ENCODE results near the gene FZR1. TPM values are rescaled to one million over a fixed set of nuclear protein-coding genes. Genes with fewer than 3 reads are reported as not detected.

FZR1 gene
- total and polyA plus RNA-seq, 2 of the 13 experiments (the other 11 are each of a cell fraction or from before 2014, with no cell fraction given): 29.0 to 30.8 TPM

- POLR2A ChIA-PET: no interaction called here
- WGBS (ENCODE audit: low lambda C conversion rate): 93% methylated on average over 23 of the region's 25 CpGs
- FAIRE-seq (no peak), DNase-seq (ENCODE audit: low spot score) (no peak), ATAC-seq (peak; percentile 7)
- no peaks in the 10 kb centered on the region for H3K79me2 ChIP-seq (ENCODE audit: insufficient read depth, low read length)
- H3K4me2 ChIP-seq (ENCODE audit: low read depth, low read length): no peak overlapping the region
- no peaks in the 10 kb centered on the region for H3K27me3 ChIP-seq (ENCODE audit: control insufficient read depth in 1 of 2, insufficient read depth in 2 of 2, low read length in 2 of 2)
- H3K9ac ChIP-seq (ENCODE audit: insufficient read depth, low read depth, low read length): no peak overlapping the region
- peaks cover 4 to 14% of the 10 kb centered on the region in 2 experiments; a peak in 4 of 5 replicates for H3K36me3 ChIP-seq (replicated peaks in 1 of 2; ENCODE audit: control insufficient read depth in 1 of 2, insufficient read depth in 2 of 2, low read length in 2 of 2)
- H3K27ac ChIP-seq (ENCODE audit: extremely low read length, insufficient read depth, low read length): no peak overlapping the region
- H2AFZ ChIP-seq (ENCODE audit: low read length): no peak overlapping the region
- BruUV-seq (replicated peaks): no TSS peak
- CTCF ChIA-PET (ENCODE audit: low intra/inter-chr PET ratio, low total read pairs): no interaction called here
- in situ Hi-C loops (cut with HindIII; ENCODE audit: extremely low pct_ligation_motif_present, low pct_unique_long_range_greater_than_20kb) (no loop called here), intact Hi-C loops (cut with micrococcal nuclease; ENCODE audit: unreplicated experiment) (no loop called here)
- H3K9me3 ChIP-seq (ENCODE audit: low read length): no peaks in the 10 kb centered on the region
- no peaks in the 10 kb centered on the region for H3K4me1 ChIP-seq (ENCODE audit: insufficient read depth, low read length)
- H4K20me1 ChIP-seq (ENCODE audit: insufficient read depth, low read length): no peaks in the 10 kb centered on the region; the same call in 1 of the 2 replicates
- 0 out of 2 replicates have a peak, but pooled peaks have one; percentile 1 for TF ChIP-seq RAD21 (CRISPR knock-in tag; IDR thresholded peaks at IDR 0.05)
- TF ChIP-seq POLR2A (IDR thresholded peaks at IDR 0.05; ENCODE audit: insufficient read depth in 1 of 2, low read depth in 2 of 2, low read length in 2 of 2): peak in 1 of 2 experiments; percentile 13; a peak in 1 of 4 replicates
- TF ChIP-seq RERE (CRISPR knock-in tag; IDR thresholded peaks at IDR 0.05; ENCODE audit: low read depth): no peak
- no peak for TF ChIP-seq ATF5 (CRISPR knock-in tag; IDR thresholded peaks at IDR 0.05; ENCODE audit: low read depth)
- TF ChIP-seq GABPB1 (CRISPR knock-in tag; IDR thresholded peaks at IDR 0.05): 0 out of 2 replicates have a peak, but pooled peaks have one; percentile 3
- 0 out of 2 replicates have a peak, but pooled peaks have one; percentile 34 for TF ChIP-seq ZBTB38 (CRISPR knock-in tag; IDR thresholded peaks at IDR 0.05)
- no peak overlapping the region for H3K4me3 ChIP-seq (replicated peaks in 1 of 3; ENCODE audit: insufficient read depth in 1 of 3, low read depth in 2 of 3, low read length in 3 of 3)
Observed at GRCh38 chr19:3538258-3538929, 32.3 kb downstream of the FZR1 start.

Data from HepG2 (cell line).